ENCODE results near the gene TBX3.

- no peak for TF ChIP-seq EZH2 (optimal IDR thresholded peaks at IDR 0.05; ENCODE audit: low read depth, low read length)
- TF ChIP-seq CTCF (IDR thresholded peaks at IDR 0.05; ENCODE audit: low read length), result no peak
- TF ChIP-seq EZH2phosphoT487 (IDR thresholded peaks at IDR 0.05; ENCODE audit: low read length), result no peak
These were observed 5.3 kb downstream of the TBX3 start for GRCh38 chr12:114678718-114679117.

Measured in MM.1S (cell line).